Measurements from ENCODE around the gene GOLGA3. TPM values are rescaled to one million over a fixed set of nuclear protein-coding genes. Genes with fewer than 3 reads are reported as not detected.
A peak's percentile ranks its signal among the peaks of the same experiment; 100 is the strongest.

GOLGA3 gene
- total RNA-seq, 1 donor = 148 TPM

DNA sequence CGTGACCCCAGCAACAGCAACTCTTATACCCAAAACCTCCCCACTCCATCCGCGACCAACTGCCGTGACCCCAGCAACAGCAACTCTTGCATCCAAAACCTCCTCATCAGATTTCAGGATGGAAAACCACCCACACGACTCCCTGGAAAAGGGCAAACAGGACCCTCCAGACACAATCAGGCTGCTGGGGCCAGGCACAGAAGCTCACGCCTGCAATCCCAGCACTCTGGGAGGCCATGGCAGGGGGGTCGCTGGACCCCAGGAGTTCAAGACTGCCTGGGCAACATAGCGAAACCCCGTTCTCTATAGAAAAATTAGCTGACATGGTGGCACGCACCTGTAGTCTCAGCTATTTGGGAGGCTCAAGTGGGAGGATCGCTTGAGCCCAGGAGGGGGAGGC, 98.3 kb downstream of the GOLGA3 start:
- DNase-seq (ENCODE audit: low read depth) = no peak
- no peak overlapping the region for H3K4me3 ChIP-seq (ENCODE audit: low read depth, low read length)
- TF ChIP-seq, protein P1, sequence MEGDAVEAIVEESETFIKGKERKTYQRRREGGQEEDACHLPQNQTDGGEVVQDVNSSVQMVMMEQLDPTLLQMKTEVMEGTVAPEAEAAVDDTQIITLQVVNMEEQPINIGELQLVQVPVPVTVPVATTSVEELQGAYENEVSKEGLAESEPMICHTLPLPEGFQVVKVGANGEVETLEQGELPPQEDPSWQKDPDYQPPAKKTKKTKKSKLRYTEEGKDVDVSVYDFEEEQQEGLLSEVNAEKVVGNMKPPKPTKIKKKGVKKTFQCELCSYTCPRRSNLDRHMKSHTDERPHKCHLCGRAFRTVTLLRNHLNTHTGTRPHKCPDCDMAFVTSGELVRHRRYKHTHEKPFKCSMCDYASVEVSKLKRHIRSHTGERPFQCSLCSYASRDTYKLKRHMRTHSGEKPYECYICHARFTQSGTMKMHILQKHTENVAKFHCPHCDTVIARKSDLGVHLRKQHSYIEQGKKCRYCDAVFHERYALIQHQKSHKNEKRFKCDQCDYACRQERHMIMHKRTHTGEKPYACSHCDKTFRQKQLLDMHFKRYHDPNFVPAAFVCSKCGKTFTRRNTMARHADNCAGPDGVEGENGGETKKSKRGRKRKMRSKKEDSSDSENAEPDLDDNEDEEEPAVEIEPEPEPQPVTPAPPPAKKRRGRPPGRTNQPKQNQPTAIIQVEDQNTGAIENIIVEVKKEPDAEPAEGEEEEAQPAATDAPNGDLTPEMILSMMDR (IDR thresholded peaks at IDR 0.05; ENCODE audit: insufficient read depth, low read depth, low read length) = no peak

DNA sequence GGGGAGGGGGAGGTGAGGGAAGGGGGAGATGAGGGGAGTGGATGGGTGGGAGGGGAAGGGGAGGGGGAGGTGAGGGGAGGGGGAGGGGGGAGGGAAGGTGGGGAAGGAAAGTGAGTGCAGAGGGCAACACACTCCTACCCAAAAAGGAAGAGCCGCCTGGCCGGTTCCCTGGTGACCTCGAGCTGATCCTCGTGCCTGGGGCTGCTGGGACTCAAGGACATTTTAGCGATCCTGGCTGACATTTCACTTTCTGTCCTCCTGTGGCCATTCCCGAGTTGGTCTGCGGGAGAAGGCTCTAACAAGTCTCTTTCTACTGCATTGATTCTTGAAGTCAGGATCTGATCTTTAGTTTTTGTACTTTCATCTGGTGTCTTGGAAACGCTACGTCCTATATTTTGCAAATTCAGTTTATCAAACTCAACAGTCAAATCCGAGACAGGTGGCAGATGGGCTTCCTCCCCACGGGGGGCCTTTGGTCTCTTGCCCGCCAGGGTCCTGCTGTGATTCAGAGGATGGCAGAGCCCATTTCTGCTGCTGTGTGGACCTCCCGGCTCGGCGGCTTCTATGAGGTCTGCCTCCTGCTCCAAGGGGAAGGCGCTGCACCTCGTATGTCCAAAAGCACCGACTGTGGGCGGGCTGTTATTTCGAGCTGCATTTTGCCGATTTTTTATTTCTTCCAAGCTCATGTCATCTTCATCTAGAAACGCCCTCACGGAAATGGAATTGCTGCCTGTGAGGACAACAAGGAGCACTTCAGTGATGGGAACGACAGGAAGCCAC, 98.9 kb downstream of the GOLGA3 start:
- TF ChIP-seq, protein P1 (IDR thresholded peaks at IDR 0.05; ENCODE audit: insufficient read depth, low read depth, low read length) = no peak
- H3K4me3 ChIP-seq (ENCODE audit: low read depth, low read length) = no peak overlapping the region
- DNase-seq (ENCODE audit: low read depth) = no peak

DNA sequence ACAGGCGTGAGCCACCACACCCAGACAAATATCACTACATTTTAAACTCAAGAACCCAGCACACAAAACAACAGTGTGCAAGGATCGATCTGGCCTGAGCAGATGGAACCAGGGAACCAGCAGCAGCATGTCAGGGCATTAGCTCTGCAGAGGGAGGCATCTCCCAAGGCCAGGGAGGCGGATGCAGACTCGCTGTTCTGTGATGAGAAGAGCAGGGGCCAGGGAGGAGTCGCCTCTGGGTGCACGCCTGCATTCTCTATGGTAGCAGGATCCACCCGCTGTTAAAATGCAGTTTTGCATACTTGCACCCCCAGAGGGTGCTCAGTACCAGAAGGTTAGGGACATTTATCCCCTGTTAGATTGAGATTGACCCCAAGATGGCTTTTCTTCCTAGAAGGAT, 100.2 kb downstream of the GOLGA3 start:
- TF ChIP-seq, protein P1 (IDR thresholded peaks at IDR 0.05; ENCODE audit: insufficient read depth, low read depth, low read length) = no peak
- no peak overlapping the region for H3K4me3 ChIP-seq (ENCODE audit: low read depth, low read length)
- DNase-seq (ENCODE audit: low read depth) = no peak

DNA sequence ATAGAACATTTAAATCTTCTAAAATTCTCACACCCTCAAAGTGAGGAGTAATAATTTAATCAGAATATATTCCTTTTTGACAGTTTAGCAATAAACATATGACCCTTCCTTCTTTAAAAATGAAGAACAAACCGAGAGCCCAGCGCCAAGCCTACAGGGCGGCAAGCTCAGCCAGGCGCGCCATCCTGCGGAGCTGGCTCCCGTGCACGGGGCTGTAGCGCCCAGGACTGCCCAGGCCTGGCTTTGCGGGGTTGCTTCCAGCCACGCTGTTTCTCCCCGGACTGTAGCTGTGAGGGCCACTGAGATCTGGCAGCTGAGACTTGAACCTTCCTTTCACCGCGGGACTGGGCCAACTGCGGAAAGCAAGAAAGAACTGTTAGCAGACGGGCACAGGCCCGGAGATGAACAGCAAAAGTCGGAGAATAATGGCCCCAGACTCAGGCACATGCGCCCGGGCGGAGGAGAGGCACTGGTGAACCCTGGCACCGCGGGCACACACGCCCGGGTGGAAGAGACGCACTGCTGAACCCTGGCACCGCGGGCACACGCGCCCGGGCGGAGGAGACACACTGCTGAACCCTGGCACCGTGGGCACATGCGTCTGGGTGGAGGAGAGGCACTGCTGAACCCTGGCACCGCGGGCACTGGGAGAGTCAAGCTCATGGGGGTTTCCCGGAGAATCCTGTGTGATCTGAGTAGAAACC, 101.4 kb downstream of the GOLGA3 start:
- H3K4me3 ChIP-seq (ENCODE audit: low read depth, low read length) = no peak overlapping the region
- TF ChIP-seq, protein P1 (IDR thresholded peaks at IDR 0.05; ENCODE audit: insufficient read depth, low read depth, low read length) = no peak
- DNase-seq (ENCODE audit: low read depth) = no peak

DNA sequence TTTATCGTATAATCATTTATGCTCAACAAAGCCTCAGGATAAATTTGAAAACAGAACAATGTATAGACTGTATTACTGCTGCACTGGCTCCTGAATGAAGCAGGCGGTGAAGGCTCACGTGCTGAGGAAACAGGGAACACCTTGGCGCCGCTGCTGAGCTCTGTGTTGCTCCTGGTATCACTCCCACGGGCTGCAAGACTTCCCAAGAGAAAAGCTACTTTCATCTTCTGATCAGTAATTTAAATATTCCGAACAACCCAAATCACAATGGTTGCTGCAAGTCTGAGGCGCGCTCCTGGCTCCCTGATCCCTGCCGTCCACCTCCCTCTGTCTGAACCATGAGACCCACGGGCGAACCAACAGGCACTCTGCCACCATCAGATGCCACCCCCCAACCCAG, 102.3 kb downstream of the GOLGA3 start:
- no peak overlapping the region for H3K4me3 ChIP-seq (ENCODE audit: low read depth, low read length)

DNA sequence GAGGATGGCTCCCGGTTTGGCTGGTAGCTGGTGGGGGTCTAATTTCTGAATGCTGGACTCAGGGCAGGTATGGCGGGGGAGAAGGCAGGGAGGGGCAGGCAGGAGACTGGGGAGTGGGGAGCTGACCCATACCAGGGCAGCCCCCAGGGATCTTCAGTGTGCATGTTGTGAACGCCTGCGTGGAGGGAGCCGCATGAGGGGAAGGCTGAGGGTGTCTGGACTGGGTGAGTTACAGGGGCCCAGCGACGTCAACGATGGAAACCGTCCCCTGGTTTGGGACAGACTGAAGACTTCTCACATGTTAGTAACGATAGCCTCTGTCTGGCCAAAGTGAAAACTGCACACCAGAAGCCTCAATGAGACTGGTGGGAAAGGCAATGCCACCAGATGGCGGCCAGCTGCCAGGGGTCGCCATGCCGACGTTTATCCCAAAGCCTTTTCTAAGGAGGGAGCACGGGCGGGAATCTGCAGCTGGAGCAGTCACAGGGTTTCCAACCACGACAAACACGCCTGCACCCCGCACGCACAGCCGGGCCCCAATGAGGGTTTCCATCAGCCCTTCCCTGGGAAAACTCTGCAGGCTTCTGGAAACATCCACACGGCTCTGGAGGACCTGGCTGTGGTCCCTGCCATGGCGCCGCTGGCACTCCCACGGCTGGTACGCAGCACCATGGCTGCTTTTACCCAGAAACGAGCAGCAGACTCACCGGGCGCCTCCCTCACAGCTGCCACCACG, 104.0 kb downstream of the GOLGA3 start:
- TF ChIP-seq, protein P1 (IDR thresholded peaks at IDR 0.05; ENCODE audit: insufficient read depth, low read depth, low read length) = no peak
- peak; percentile 31 for DNase-seq (ENCODE audit: low read depth)
- no peak overlapping the region for H3K4me3 ChIP-seq (ENCODE audit: low read depth, low read length)

More for the DNA sequence above, 102.3 kb downstream of the GOLGA3 start:
- TF ChIP-seq, protein P1 (IDR thresholded peaks at IDR 0.05; ENCODE audit: insufficient read depth, low read depth, low read length) = no peak
- no peak for DNase-seq (ENCODE audit: low read depth)

Measured in fibroblast of villous mesenchyme (primary cell).